Activated CD8-positive, alpha-beta T cell treated with anti-CD3 and anti-CD28 coated beads for 36 hours (primary cell): ENCODE measurements around the gene FABP7. TPM values are rescaled to one million over a fixed set of nuclear protein-coding genes. Genes with fewer than 3 reads are reported as not detected.

Experiments used
- ATAC-seq: fragments of 200-7000 bp; cut with Tn5 transposase; one replicate; pipeline ENCODE4 v1.10.0; 2021; ENCODE audit warnings: mild to moderate bottlenecking, moderate library complexity
- CTCF ChIA-PET: fragments of 350-600 bp; sonication (Branson Sonifier 250); formaldehyde crosslinking; loops from one replicate; lab custom pipeline; 2021; ENCODE audit warnings: antibody characterized with exemption; lab: Charles Lee
- POLR2A ChIA-PET: fragments of 350-600 bp; sonication (Branson Sonifier 250); formaldehyde crosslinking; loops from one replicate; lab custom pipeline; 2021; ENCODE audit warnings: antibody characterized with exemption; lab: Charles Lee
- DNase-seq: peaks from one replicate; pipeline ENCODE4 v3.0.0-alpha.2; 2020
- H3K27ac Mint-ChIP-seq: one replicate; pipeline ENCODE4 v1.8.0; 2021; ENCODE audit warnings: mild to moderate bottlenecking, mixed read lengths
- H3K27me3 Mint-ChIP-seq: one replicate; pipeline ENCODE4 v1.8.0; 2021; ENCODE audit warnings: mixed read lengths
- H3K36me3 Mint-ChIP-seq: one replicate; pipeline ENCODE4 v1.8.0; 2021; ENCODE audit warnings: low read depth, mixed read lengths
- H3K4me1 Mint-ChIP-seq: one replicate; pipeline ENCODE4 v1.8.0; 2021; ENCODE audit warnings: low read depth, mixed read lengths
- H3K4me3 Mint-ChIP-seq: one replicate; pipeline ENCODE4 v1.8.0; 2021; ENCODE audit warnings: mild to moderate bottlenecking, moderate library complexity, mixed read lengths
- H3K9me3 Mint-ChIP-seq: one replicate; pipeline ENCODE4 v1.8.0; 2021; ENCODE audit warnings: mixed read lengths
- CTCF ChIP-seq: fragments of 200-600 bp; IDR thresholded peaks from one replicate; pipeline ENCODE4 v1.8.0; 2022; ENCODE audit warnings: antibody characterized with exemption, mild to moderate bottlenecking
- intact Hi-C: fragments of 100-400 bp; cut with micrococcal nuclease; formaldehyde crosslinking; loops from one replicate; pipeline ENCODE4 v1.10.0; 2022
- total RNA-seq, 2 experiments: library from RNA; stranded (reverse); gene quantifications; one replicate each; pipeline ENCODE4 v1.2.3, GENCODE V29; 2021

The FABP7 gene
- total RNA-seq, 2 experiments from 2014 or later: not detected

DNA sequence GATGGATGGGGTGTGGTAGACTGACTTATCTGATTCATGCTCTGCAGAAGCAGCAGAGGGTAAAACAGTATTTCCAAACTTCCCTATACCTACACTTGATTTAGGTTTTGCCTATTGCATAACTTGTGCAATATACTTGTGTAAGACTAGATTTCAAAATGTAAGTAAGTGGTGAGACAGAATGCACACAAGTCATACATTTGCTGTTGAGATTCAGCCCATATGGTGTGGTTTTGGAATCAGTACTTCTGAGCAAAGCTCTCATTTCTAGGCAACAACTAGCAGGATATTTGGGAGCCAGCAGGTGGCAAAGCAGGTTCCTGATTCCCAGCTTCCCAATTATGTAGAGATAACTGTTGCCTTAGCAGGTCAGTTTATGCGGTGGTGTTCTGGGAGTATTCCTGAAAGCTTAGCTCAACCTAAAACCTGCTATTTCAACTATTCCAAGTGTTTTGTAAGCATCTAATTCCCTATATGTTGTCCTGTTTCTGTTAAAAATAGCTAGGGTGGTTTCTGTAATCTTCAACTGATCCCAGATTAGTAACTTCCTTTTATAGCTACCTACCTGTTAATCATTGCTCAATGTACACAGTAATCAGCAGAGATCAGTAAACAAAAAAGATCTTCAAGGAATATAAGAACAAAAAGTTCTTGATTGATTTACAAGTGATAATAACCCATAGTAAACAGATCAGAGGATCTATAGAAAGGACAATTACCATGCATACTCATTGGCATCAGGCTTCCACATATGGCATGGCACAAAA is 8.5 kb upstream of the FABP7 start:
- no peaks in the 10 kb centered on the region for H3K36me3 Mint-ChIP-seq
- H3K4me3 Mint-ChIP-seq: no peak overlapping the region
- intact Hi-C loops: no loop called here
- ChIA-PET CTCF (interaction anchor here (1.1 kb wide), 1 partner anchor 18 kb away, joined by 3 read pairs; no protein-coding TSS in a partner anchor), POLR2A (no interaction called here)
- H3K27ac Mint-ChIP-seq: no peak overlapping the region
- peaks cover 3% of the 10 kb centered on the region for H3K9me3 Mint-ChIP-seq
- no peak for DNase-seq
- peaks cover 15% of the 10 kb centered on the region for H3K27me3 Mint-ChIP-seq
- TF ChIP-seq CTCF: no peak
- H3K4me1 Mint-ChIP-seq: no peaks in the 10 kb centered on the region
- no peak for ATAC-seq

DNA sequence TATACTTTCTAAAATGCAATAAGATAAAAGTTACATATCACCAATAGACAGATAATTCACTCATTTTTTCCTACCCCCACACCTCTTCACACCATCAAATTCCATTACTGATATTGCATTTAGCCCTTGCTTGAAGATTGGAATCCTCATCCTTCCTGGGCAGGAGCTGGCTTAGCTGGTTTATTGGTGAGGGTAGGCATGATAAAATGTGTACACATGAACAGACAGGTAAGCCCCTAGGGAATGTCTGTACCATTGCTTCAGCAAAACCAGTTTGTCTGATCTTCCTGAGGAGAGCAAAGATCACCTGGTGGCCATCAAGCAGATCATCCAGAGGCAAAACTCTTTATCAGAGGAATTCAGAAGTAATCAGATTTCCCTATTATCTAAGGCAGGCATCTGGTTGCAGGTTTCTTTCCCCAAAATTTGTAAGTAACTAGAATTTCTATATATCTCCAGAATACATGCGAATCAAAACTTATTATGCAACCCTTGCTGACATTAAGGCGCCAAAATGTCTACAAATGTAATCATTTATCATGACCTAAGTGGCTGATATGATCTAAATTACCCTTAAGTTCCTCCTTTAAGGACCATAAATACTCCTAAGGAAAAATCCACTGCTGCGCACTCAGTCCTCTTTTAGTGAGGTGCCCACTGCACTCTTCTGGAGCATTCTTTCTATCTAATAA is 6.6 kb upstream of the FABP7 start:
- H3K36me3 Mint-ChIP-seq: no peaks in the 10 kb centered on the region
- no peak for TF ChIP-seq CTCF
- CTCF ChIA-PET: no interaction called here

GRCh38 chr6:122775975-122776374 is 3.5 kb upstream of the FABP7 start:
- ATAC-seq: no peak
- H3K4me3 Mint-ChIP-seq: no peak overlapping the region
- intact Hi-C loops: no loop called here
- ChIA-PET POLR2A (no interaction called here), CTCF (no interaction called here)
- H3K36me3 Mint-ChIP-seq: no peaks in the 10 kb centered on the region
- peaks cover 3% of the 10 kb centered on the region for H3K9me3 Mint-ChIP-seq
- H3K27me3 Mint-ChIP-seq: peaks cover 17% of the 10 kb centered on the region
- no peaks in the 10 kb centered on the region for H3K4me1 Mint-ChIP-seq
- no peak for DNase-seq
- no peak for TF ChIP-seq CTCF
- H3K27ac Mint-ChIP-seq: no peak overlapping the region

More for the DNA sequence above, 6.6 kb upstream of the FABP7 start:
- ATAC-seq (no peak), DNase-seq (no peak)
- H3K27me3 Mint-ChIP-seq: peaks cover 15% of the 10 kb centered on the region
- POLR2A ChIA-PET: no interaction called here
- H3K27ac Mint-ChIP-seq: no peak overlapping the region
- H3K4me1 Mint-ChIP-seq: no peaks in the 10 kb centered on the region
- peaks cover 3% of the 10 kb centered on the region for H3K9me3 Mint-ChIP-seq
- intact Hi-C loops: no loop called here
- H3K4me3 Mint-ChIP-seq: no peak overlapping the region

DNA sequence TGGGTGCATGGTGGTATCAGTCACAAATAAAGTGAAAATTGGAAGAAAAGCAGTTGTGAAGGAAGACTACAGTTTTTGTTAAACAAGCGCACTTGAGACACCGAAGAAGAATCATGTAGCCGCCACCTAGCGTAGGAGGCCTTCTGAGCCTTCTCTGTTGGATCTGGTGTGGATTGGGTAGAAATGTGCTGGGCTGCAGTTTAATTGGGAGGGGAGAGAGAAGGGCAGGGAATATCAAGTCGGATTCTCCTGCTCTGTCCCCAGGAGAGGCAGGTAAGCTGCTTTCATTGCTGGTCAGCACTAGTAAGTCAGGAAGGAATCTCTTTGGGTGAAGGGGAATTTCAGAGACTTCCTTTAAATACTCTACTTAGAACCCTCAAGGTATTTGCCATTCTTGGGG is 1.2 kb upstream of the FABP7 start:
- Mint-ChIP-seq H3K4me1 (no peaks in the 10 kb centered on the region), H3K36me3 (no peaks in the 10 kb centered on the region), H3K9me3 (peaks cover 3% of the 10 kb centered on the region), H3K4me3 (no peak overlapping the region), H3K27me3 (peaks cover 18% of the 10 kb centered on the region), H3K27ac (no peak overlapping the region)
- intact Hi-C loops: no loop called here
- no peak for TF ChIP-seq CTCF
- ChIA-PET POLR2A (no interaction called here), CTCF (no interaction called here)
- ATAC-seq: no peak
- no peak for DNase-seq
